ENCODE measurements around the gene CD47.

DNA sequence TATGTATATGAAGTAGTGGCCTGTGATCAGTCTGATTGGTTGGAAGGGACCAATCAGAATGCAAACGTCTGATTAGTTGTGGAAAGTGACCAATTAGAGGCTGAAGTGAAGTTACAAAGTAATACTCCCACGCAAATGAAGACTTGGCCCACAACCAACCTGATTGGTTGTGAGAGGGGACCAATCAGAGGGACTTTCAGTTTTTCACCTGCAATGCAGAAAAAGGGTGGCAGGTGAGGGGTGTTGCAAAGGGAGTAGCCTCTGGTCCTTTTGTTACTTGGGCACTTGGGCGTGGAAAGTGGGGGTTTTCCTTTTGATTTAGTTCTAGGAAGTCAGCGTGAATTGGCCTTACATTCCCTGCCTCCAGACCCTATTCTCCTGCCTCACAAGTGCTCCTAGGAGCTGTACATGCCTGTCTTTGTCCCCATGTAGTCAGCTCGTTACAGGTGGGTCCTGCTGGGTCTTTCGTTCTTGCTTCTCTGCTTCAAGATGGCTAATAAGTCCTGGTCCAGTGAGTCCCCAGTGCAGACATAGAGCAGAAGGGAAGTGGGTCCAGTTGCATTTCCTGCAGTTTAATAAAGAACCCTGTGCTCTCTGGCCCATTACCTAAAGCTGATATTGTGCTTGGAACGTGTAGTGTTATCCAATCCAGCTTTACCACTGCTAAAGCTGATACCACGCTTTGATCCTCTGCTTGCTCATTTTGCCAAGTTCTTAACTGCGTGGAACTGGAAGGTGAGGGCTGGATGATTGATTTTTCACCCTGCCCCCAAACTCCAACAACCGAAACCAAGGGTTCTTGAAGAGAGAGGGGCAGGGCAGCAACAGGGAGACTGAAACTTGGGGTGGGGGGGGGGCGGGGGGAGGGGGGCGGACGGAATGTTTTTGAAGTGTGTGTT lies 46.0 kb upstream of the CD47 start:
- TF ChIP-seq, protein P1, sequence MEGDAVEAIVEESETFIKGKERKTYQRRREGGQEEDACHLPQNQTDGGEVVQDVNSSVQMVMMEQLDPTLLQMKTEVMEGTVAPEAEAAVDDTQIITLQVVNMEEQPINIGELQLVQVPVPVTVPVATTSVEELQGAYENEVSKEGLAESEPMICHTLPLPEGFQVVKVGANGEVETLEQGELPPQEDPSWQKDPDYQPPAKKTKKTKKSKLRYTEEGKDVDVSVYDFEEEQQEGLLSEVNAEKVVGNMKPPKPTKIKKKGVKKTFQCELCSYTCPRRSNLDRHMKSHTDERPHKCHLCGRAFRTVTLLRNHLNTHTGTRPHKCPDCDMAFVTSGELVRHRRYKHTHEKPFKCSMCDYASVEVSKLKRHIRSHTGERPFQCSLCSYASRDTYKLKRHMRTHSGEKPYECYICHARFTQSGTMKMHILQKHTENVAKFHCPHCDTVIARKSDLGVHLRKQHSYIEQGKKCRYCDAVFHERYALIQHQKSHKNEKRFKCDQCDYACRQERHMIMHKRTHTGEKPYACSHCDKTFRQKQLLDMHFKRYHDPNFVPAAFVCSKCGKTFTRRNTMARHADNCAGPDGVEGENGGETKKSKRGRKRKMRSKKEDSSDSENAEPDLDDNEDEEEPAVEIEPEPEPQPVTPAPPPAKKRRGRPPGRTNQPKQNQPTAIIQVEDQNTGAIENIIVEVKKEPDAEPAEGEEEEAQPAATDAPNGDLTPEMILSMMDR (IDR thresholded peaks at IDR 0.05): no peak
- no peak for TF ChIP-seq ZFX (IDR thresholded peaks at IDR 0.05; ENCODE audit: borderline replicate concordance)

Data from 22Rv1 (cell line).